T-cell (primary cell): Measurements from ENCODE around the gene VWF. TPM values are rescaled to one million over a fixed set of nuclear protein-coding genes. Genes with fewer than 3 reads are reported as not detected.
"Not testable (repeated sequence)": the region's sequence is repeated elsewhere in the genome, so short reads cannot be mapped to it uniquely, and the experiment has no call there.

ENCODE experiments used
- ATAC-seq, 4 experiments: fragments of 200-7000 bp in 3 of 4; fragments of 150-1000 bp in 1 of 4; cut with Tn5 transposase; replicated peaks in 1 of 4; 1 replicate in 3 of 4; 2 replicates in 1 of 4; pipeline ENCODE4 v1.10.0; 2021; ENCODE audit warnings: moderate library complexity in 3 of 4, mild to moderate bottlenecking in 2 of 4, moderate number of reproducible peaks in 1 of 4
- CTCF ChIA-PET, 2 donors: fragments of 300-600 bp; sonication (Branson Sonifier 250); formaldehyde crosslinking; loops; one replicate each; lab custom pipeline; 2022; ENCODE audit warnings: antibody characterized with exemption in 2 of 2; lab: Charles Lee
- POLR2A ChIA-PET, 2 donors: fragments of 300-600 bp; sonication (Branson Sonifier 250); formaldehyde crosslinking; loops; one replicate each; lab custom pipeline; 2022; ENCODE audit warnings: antibody characterized with exemption in 2 of 2; lab: Charles Lee
- DNase-seq, 35 experiments: peaks; one replicate each; pipeline versions ENCODE4 v3.0.0 to v3.0.0-alpha.2; 2013 to 2023
- H3K27ac ChIP-seq: one replicate; pipeline ENCODE4 v1.5.1; 2013; ENCODE audit warnings: low read length
- H3K27me3 ChIP-seq, 2 experiments: replicated peaks in 1 of 2; 1 replicate in 1 of 2; 2 replicates in 1 of 2; pipeline versions ENCODE4 v1.6.1 to v1.7.0; 2013; ENCODE audit warnings: low read length in 1 of 2, mixed read lengths in 1 of 2; ENCODE audit not compliant: control insufficient read depth in 2 of 2, insufficient read depth in 2 of 2; ENCODE audit errors: extremely low read depth in 1 of 2
- H3K36me3 ChIP-seq, 2 donors: 1 replicate in 1 of 2; 2 replicates in 1 of 2; pipeline versions ENCODE4 v1.6.1 to v1.7.0; 2013; ENCODE audit warnings: low read length in 1 of 2; ENCODE audit not compliant: control insufficient read depth in 2 of 2, insufficient read depth in 1 of 2; ENCODE audit errors: extremely low read depth in 1 of 2
- H3K4me1 ChIP-seq, 2 experiments: 1 replicate in 1 of 2; 2 replicates in 1 of 2; pipeline versions ENCODE4 v1.6.1 to v1.7.0; 2013; ENCODE audit warnings: low read length in 2 of 2, mixed read lengths in 1 of 2; ENCODE audit not compliant: insufficient read depth in 2 of 2, control insufficient read depth in 1 of 2; ENCODE audit errors: extremely low read depth in 1 of 2
- H3K4me3 ChIP-seq, 2 donors: 1 replicate in 1 of 2; 2 replicates in 1 of 2; pipeline versions ENCODE4 v1.5.1 to v1.7.0; 2013; ENCODE audit warnings: mild to moderate bottlenecking in 2 of 2, low read length in 1 of 2, moderate library complexity in 1 of 2; ENCODE audit not compliant: control insufficient read depth in 1 of 2; ENCODE audit errors: extremely low read depth in 1 of 2
- H3K9me3 ChIP-seq: 2 replicates; pipeline ENCODE4 v1.7.0; 2013
- H3K27ac Mint-ChIP-seq, 2 donors: one replicate each; pipeline ENCODE4 v1.8.0; 2020 to 2021; ENCODE audit warnings: mild to moderate bottlenecking in 2 of 2, mixed read lengths in 2 of 2
- H3K27me3 Mint-ChIP-seq, 2 donors: one replicate each; pipeline ENCODE4 v1.8.0; 2021 to 2022; ENCODE audit warnings: mixed read lengths in 2 of 2
- H3K36me3 Mint-ChIP-seq: one replicate; pipeline ENCODE4 v1.8.0; 2021; ENCODE audit warnings: mixed read lengths
- H3K4me1 Mint-ChIP-seq, 3 donors: one replicate each; pipeline ENCODE4 v1.8.0; 2020 to 2022; ENCODE audit warnings: mixed read lengths in 3 of 3, mild to moderate bottlenecking in 1 of 3
- H3K4me3 Mint-ChIP-seq, 3 donors: one replicate each; pipeline ENCODE4 v1.8.0; 2020 to 2022; ENCODE audit warnings: mild to moderate bottlenecking in 3 of 3, mixed read lengths in 3 of 3, moderate library complexity in 3 of 3
- H3K9me3 Mint-ChIP-seq, 3 donors: one replicate each; pipeline ENCODE4 v1.8.0; 2020 to 2022; ENCODE audit warnings: mixed read lengths in 3 of 3
- WGBS: methylation state at CpG from one replicate; pipeline ENCODE4 v1.1.5; 2013; ENCODE audit warnings: missing lambda C conversion rate; ENCODE audit not compliant: insufficient coverage; 5-methylcytosine and 5-hydroxymethylcytosine counted together
- total RNA-seq, 35 experiments: library from RNA in 6 of 35; stranded (reverse) in 6 of 35; fragments of 120-200 nt in 1 of 35; gene quantifications; one replicate each; pipeline versions ENCODE4 v1.2.1 to v1.2.4 and lab custom pipeline; 2013 to 2026

Gene VWF
- total RNA-seq, 5 donors from 2014 or later (not counting 1 experiment from before 2014, with no cell fraction given): 0.13 to 0.90 (median 0.74) TPM; not detected in 1

DNA sequence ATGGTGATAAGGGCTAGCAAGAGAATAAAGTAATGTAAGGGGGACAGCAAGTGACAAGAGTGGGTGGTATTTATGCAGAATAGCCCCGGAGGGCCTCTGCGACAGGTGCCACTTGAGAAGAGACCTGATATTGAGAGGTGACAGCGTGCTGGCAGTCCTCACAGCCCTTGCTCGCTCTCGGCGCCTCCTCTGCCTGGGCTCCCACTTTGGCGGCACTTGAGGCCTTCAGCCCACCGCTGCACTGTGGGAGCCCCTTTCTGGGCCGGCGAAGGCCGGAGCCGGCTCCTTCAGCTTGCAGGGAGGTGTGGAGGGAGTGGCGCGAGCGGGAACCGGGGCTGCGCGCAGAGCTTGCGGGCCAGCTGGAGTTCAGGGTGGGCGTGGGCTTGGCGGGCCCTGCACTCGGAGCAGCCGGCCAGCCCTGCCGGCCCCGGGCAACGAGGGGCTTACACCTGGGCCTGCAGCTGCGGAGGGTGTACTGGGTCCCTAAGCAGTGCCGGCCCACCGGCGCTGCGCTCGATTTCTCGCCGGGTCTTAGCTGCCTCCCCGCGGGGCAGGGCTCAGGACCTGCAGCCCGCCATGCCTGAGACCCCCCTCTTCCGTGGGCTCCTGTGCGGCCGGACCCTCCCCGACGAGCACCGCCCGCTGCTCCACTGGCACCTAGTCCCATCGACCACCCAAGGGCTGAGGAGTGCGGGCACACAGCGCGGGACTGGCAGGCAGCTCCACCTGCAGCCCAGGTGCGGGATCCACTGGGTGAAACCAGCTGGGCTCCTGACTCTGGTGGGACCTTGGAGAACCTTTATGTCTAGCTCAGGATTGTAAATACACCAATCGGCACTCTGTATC lies 34.9 kb upstream of the VWF start:
- H3K36me3 Mint-ChIP-seq, CTCF ChIA-PET, H3K27ac Mint-ChIP-seq, H3K4me1 Mint-ChIP-seq, H3K27me3 ChIP-seq, H3K27me3 Mint-ChIP-seq, H3K4me1 ChIP-seq, DNase-seq, H3K9me3 Mint-ChIP-seq, H3K4me3 Mint-ChIP-seq, ATAC-seq, H3K36me3 ChIP-seq, H3K27ac ChIP-seq, H3K4me3 ChIP-seq, H3K9me3 ChIP-seq: not testable (repeated sequence)
- 95% methylated on average over 50 of the region's 50 CpGs for WGBS
- POLR2A ChIA-PET: interaction anchor here in 1 of 2 donors (0.7 kb wide), 1 partner anchor 10 kb away, joined by 10 read pairs; no protein-coding TSS in a partner anchor

- no peak overlapping the region for H3K4me3 Mint-ChIP-seq
- H3K27ac Mint-ChIP-seq: no peak overlapping the region
- peaks cover 0 to 7% of the 10 kb centered on the region in 2 donors for H3K27me3 Mint-ChIP-seq
- Histone ChIP-seq H3K4me3 (no peak overlapping the region), H3K9me3 (no peaks in the 10 kb centered on the region), H3K27ac (no peak overlapping the region), H3K36me3 (no peaks in the 10 kb centered on the region), H3K4me1 (no peaks in the 10 kb centered on the region), H3K27me3 (peaks cover 0 to 7% of the 10 kb centered on the region in 2 experiments)
- ATAC-seq (no peak), DNase-seq (no peak)
- H3K4me1 Mint-ChIP-seq: peaks cover 4 to 6% (median 5%) of the 10 kb centered on the region in 3 donors
- no peaks in the 10 kb centered on the region for H3K9me3 Mint-ChIP-seq
- POLR2A ChIA-PET: interaction anchor here in 1 of 2 donors (0.7 kb wide), 1 partner anchor 10 kb away, joined by 10 read pairs; no protein-coding TSS in a partner anchor
- CTCF ChIA-PET: interaction anchor here in 1 of 2 donors (0.6 kb wide), 1 partner anchor 19 kb away, joined by 3 read pairs; no protein-coding TSS in a partner anchor
- WGBS: 94% methylated on average over 6 of the region's 11 CpGs
- H3K36me3 Mint-ChIP-seq: no peaks in the 10 kb centered on the region
These were observed 34.3 kb upstream of the VWF start for GRCh38 chr12:6158749-6159148.

DNA sequence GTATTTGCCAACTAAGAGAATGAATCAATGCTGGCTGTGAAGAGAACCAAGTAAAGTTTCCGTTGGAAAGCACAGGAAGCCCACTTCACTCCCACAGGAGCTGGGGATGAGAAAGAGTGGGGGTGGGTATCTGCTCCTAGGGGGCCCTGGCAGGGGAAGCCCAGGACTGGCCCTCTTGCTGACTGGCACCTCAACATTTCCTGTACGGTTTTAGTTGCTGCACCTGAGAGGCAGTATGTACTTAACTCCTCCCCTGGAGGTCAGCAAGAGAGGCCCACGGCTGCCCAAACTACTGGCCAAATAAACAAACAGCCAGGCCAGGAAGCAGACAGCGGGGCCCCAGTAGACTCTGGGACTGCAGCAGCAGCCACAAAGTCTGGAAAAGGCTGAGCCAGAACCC lies 33.8 kb upstream of the VWF start:
- ATAC-seq: no peak
- WGBS: 32% methylated on average over 3 of the region's 4 CpGs
- H3K4me3 Mint-ChIP-seq: no peak overlapping the region
- H3K4me1 Mint-ChIP-seq: peaks cover 4 to 6% (median 5%) of the 10 kb centered on the region in 3 donors
- no peaks in the 10 kb centered on the region for H3K4me1 ChIP-seq
- CTCF ChIA-PET: interaction anchor here in 1 of 2 donors (0.6 kb wide), 1 partner anchor 19 kb away, joined by 3 read pairs; no protein-coding TSS in a partner anchor
- POLR2A ChIA-PET: interaction anchor here in 1 of 2 donors (0.7 kb wide), 1 partner anchor 11 kb away, joined by 10 read pairs; no protein-coding TSS in a partner anchor
- no peak for DNase-seq
- no peaks in the 10 kb centered on the region for H3K36me3 Mint-ChIP-seq
- no peak overlapping the region for H3K27ac ChIP-seq
- peaks cover 0 to 7% of the 10 kb centered on the region in 2 experiments for H3K27me3 ChIP-seq
- H3K27me3 Mint-ChIP-seq: peaks cover 0 to 7% of the 10 kb centered on the region in 2 donors
- H3K9me3 ChIP-seq: no peaks in the 10 kb centered on the region
- H3K36me3 ChIP-seq: no peaks in the 10 kb centered on the region
- H3K27ac Mint-ChIP-seq: no peak overlapping the region
- H3K9me3 Mint-ChIP-seq: no peaks in the 10 kb centered on the region
- no peak overlapping the region for H3K4me3 ChIP-seq

GRCh38 chr12:6157482-6157881 lies 33.0 kb upstream of the VWF start:
- ATAC-seq: no peak
- Mint-ChIP-seq H3K9me3 (no peaks in the 10 kb centered on the region), H3K36me3 (no peaks in the 10 kb centered on the region), H3K27me3 (peaks cover 0 to 7% of the 10 kb centered on the region in 2 donors), H3K4me3 (no peak overlapping the region), H3K4me1 (peaks cover 4 to 6% (median 5%) of the 10 kb centered on the region in 3 donors), H3K27ac (no peak overlapping the region)
- H3K27me3 ChIP-seq: peaks cover 0 to 7% of the 10 kb centered on the region in 2 experiments
- no peak for DNase-seq
- ChIA-PET POLR2A (no interaction called here), CTCF (no interaction called here)
- no peaks in the 10 kb centered on the region for H3K4me1 ChIP-seq
- H3K27ac ChIP-seq: no peak overlapping the region
- H3K36me3 ChIP-seq: no peaks in the 10 kb centered on the region
- WGBS: no CpG with 5 or more reads among the region's 4 CpGs
- no peaks in the 10 kb centered on the region for H3K9me3 ChIP-seq
- H3K4me3 ChIP-seq: no peak overlapping the region

DNA sequence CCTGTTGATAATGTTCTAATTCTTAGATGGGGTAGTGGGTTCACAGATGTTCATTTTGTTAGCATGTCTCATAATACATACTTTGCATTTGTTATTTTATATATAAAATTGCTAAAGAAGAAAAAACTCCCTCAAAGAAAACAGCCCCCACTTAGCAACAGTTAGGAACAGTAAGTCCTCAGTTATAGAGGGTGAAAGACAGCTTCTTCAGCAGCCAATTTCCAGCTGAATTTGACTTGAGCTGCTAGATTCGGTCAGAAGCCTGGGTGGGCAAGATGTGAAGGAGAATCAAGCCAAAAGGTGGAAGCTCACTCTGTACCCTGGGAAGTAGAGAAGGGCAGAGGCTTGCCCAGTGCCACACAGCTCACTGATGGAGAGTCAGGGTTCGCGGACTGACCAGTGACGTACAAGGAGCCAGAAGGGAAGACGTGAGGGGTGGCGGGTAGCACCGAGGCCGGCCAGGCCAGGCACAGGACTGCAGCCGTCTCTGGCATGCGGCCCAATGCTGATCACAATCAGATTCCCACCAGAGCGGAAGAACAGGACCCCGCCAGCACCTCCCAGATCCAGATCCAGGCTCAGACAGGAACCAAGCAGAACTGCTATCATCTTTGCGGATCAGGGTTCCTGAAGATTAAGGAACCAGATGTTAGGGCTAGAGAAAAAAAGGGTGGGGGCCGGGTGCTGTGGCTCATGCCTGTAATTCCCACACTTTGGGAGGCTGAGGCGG lies 30.4 kb upstream of the VWF start:
- Histone ChIP-seq H3K27ac (no peak overlapping the region), H3K36me3 (no peaks in the 10 kb centered on the region), H3K4me3 (no peak overlapping the region), H3K9me3 (no peaks in the 10 kb centered on the region), H3K27me3 (peaks cover 0 to 4% of the 10 kb centered on the region in 2 experiments), H3K4me1 (no peaks in the 10 kb centered on the region)
- H3K27me3 Mint-ChIP-seq: peaks cover 0 to 6% of the 10 kb centered on the region in 2 donors
- no peak for ATAC-seq
- 94% methylated on average over 14 of the region's 15 CpGs for WGBS
- no peak for DNase-seq
- H3K4me3 Mint-ChIP-seq: no peak overlapping the region
- H3K27ac Mint-ChIP-seq: no peak overlapping the region
- H3K4me1 Mint-ChIP-seq: peaks cover 4 to 6% (median 5%) of the 10 kb centered on the region in 3 donors
- no peaks in the 10 kb centered on the region for H3K36me3 Mint-ChIP-seq
- CTCF ChIA-PET: no interaction called here
- POLR2A ChIA-PET: no interaction called here
- H3K9me3 Mint-ChIP-seq: no peaks in the 10 kb centered on the region

DNA sequence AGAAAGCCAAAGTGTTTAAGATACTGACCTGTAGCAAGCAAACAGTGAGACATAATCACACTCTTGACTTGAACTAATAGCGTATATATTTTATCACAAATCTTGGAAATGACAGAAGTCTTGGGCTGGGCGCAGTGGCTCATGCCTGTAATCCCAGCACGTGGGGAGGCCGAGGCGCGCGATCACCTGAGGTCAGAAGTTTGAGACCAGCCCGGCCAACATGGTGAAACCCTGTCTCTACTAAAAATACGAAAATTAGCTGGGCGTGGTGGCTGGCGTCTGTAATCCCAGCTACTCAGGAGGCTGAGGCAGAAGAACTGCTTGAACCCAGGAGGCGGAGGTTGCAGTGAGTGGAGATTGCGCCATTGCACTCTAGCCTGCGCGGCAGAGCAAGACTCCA lies 24.3 kb upstream of the VWF start:
- H3K27me3 ChIP-seq, POLR2A ChIA-PET, H3K36me3 ChIP-seq, ATAC-seq, H3K27ac ChIP-seq, H3K36me3 Mint-ChIP-seq, H3K4me3 ChIP-seq, H3K9me3 Mint-ChIP-seq, H3K9me3 ChIP-seq, DNase-seq, H3K4me3 Mint-ChIP-seq: not testable (repeated sequence)
- CTCF ChIA-PET: interaction anchor here in 1 of 2 donors (0.7 kb wide), 1 partner anchor 13 kb away, joined by 5 read pairs; no protein-coding TSS in a partner anchor
- H3K4me1 Mint-ChIP-seq: peaks cover 18 to 26% (median 20%) of the 10 kb centered on the region in 3 donors
- peaks cover 10 to 12% of the 10 kb centered on the region in 2 experiments for H3K4me1 ChIP-seq
- WGBS: 98% methylated on average over 12 of the region's 15 CpGs
- peaks cover 0 to 10% of the 10 kb centered on the region in 2 donors for H3K27me3 Mint-ChIP-seq
- peak overlapping the region in 1 of 2 donors; percentile 36 for H3K27ac Mint-ChIP-seq
